ENCODE data around the gene CCNL2.
"Not testable (repeated sequence)": the region's sequence is repeated elsewhere in the genome, so short reads cannot be mapped to it uniquely, and the experiment has no call there.

The CCNL2 gene

GRCh38 chr1:1373051-1373814 lies 25.9 kb downstream of the CCNL2 start:
- DNase-seq = no peak
- ATAC-seq = no peak

- ATAC-seq = peak; percentile 35
- peak; percentile 90 for DNase-seq
These were observed 27.1 kb downstream of the CCNL2 start for GRCh38 chr1:1371746-1372711.

- DNase-seq (peak; percentile 61), ATAC-seq (no peak)
These were observed 27.8 kb downstream of the CCNL2 start for GRCh38 chr1:1371364-1371745.

GRCh38 chr1:1370771-1371300 lies 28.3 kb downstream of the CCNL2 start:
- DNase-seq = no peak
- no peak for ATAC-seq

- ATAC-seq, DNase-seq: not testable (repeated sequence)
These were observed 29.0 kb downstream of the CCNL2 start for GRCh38 chr1:1370094-1370493.

- DNase-seq (no peak), ATAC-seq (no peak)
These were observed 31.8 kb downstream of the CCNL2 start for GRCh38 chr1:1367315-1367714.

- ATAC-seq = no peak
These were observed 32.5 kb downstream of the CCNL2 start for GRCh38 chr1:1366699-1367066.

GRCh38 chr1:1365875-1366698 lies 33.0 kb downstream of the CCNL2 start:
- ATAC-seq (no peak), DNase-seq (no peak)

More at GRCh38 chr1:1366699-1367066, 32.5 kb downstream of the CCNL2 start:
- no peak for DNase-seq

- no peak for ATAC-seq
These were observed 34.9 kb downstream of the CCNL2 start for GRCh38 chr1:1364266-1364665.

GRCh38 chr1:1361982-1362423 lies 37.1 kb downstream of the CCNL2 start:
- ATAC-seq (no peak), DNase-seq (no peak)

More at GRCh38 chr1:1364266-1364665, 34.9 kb downstream of the CCNL2 start:
- DNase-seq = no peak

GRCh38 chr1:1361233-1361981 lies 37.7 kb downstream of the CCNL2 start:
- DNase-seq (no peak), ATAC-seq (no peak)

- no peak for ATAC-seq
- no peak for DNase-seq
These were observed 38.5 kb downstream of the CCNL2 start for GRCh38 chr1:1360506-1361169.

GRCh38 chr1:1359664-1360468 lies 39.3 kb downstream of the CCNL2 start:
- no peak for DNase-seq
- ATAC-seq = no peak

GRCh38 chr1:1359308-1359663 lies 39.8 kb downstream of the CCNL2 start:
- DNase-seq = no peak
- no peak for ATAC-seq

GRCh38 chr1:1358433-1359271 lies 40.5 kb downstream of the CCNL2 start, which contains the start of gene MXRA8:
Gene MXRA8 (minus strand): TSS chr1:1358555. CDS start chr1:1358504, 51 bp downstream.
- DNase-seq (no peak), ATAC-seq (peak; percentile 33)

- DNase-seq = no peak
- no peak for ATAC-seq
These were observed 41.2 kb downstream of the CCNL2 start for GRCh38 chr1:1357871-1358432.

GRCh38 chr1:1356796-1357401 lies 42.2 kb downstream of the CCNL2 start:
- DNase-seq = no peak
- peak; percentile 13 for ATAC-seq

All from stimulated activated naive CD8-positive, alpha-beta T cell treated with anti-CD3 and anti-CD28 coated beads, Interleukin-15, Interleukin-2, amounts not matched to agents 100 U/mL and 50 U/mL, for 24 hours (primary cell).